Measurements from ENCODE around the gene DHX34. TPM values are rescaled to one million over a fixed set of nuclear protein-coding genes. Genes with fewer than 3 reads are reported as not detected.

DHX34 gene
- 23.3 to 36.4 TPM (median 32.4 TPM) in 5 replicates for total RNA-seq (2022; extraction: Qiagen RNA extraction; ENCODE audit: low read depth)

GRCh38 chr19:47348819-47349795 lies at the start of gene DHX34:
Gene DHX34 (plus strand): TSS chr19:47349315. CDS start chr19:47353031, 3,716 bp downstream.

DNA sequence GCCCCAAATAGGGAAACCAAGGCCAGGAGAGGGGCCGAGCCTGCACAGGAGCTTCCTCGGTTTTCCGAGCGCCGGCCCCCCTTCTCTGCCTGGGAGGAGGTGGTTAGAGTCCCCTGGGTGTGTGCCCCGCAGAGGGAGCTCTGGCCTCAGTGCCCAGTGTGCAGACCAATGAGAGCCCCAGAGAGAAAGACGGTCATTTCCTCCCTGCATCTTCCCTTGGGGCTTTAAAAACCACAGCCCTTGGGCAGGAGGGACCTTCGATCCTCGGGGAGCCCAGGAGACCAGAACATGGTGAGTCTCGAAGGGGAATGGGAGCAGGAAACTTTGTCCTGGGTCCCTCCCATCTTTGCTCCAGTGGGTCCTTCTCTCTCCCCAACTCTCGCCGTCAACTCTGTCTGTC lies 39.5 kb upstream of the DHX34 start, which contains the start of gene C5AR1:
C5AR1 (plus strand) TSS at position 254 of the 400 bp plus-strand sequence; CDS start at position 289, 35 bp downstream.

DNA sequence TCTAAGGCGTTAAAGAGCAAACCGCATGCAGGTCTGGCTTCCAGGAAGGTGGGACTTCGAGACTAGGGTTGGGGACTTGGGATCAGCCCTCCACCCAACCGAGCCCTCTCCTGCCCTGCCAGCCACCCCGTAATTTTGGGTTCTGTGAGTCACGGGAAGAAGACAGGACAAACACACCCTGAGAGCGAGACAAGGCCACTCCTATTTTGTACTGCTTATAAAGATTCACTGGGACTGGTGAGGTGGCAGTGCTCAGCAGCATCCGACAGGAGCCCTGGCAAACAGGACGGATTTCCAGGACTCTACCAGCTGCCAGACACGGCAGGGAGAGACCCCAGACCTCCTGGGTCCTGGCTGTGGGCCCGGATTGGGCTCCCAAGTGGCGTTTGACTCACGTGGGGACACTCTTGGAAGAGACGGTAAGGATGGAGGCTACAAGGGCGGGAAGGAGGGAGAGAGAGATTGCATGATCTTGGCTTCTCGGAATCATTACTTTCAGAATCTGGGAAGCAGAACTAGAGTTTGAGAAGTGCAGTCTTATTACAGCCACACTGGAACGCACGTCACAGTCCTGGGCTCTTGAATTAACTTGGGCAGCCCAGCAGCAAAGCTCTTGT lies 17.1 kb upstream of the DHX34 start, which contains the start of gene C5AR2:
C5AR2 (plus strand) TSS at position 245 of the 617 bp plus-strand sequence. CDS start 8,625 bp downstream, outside the sequence.

DNA sequence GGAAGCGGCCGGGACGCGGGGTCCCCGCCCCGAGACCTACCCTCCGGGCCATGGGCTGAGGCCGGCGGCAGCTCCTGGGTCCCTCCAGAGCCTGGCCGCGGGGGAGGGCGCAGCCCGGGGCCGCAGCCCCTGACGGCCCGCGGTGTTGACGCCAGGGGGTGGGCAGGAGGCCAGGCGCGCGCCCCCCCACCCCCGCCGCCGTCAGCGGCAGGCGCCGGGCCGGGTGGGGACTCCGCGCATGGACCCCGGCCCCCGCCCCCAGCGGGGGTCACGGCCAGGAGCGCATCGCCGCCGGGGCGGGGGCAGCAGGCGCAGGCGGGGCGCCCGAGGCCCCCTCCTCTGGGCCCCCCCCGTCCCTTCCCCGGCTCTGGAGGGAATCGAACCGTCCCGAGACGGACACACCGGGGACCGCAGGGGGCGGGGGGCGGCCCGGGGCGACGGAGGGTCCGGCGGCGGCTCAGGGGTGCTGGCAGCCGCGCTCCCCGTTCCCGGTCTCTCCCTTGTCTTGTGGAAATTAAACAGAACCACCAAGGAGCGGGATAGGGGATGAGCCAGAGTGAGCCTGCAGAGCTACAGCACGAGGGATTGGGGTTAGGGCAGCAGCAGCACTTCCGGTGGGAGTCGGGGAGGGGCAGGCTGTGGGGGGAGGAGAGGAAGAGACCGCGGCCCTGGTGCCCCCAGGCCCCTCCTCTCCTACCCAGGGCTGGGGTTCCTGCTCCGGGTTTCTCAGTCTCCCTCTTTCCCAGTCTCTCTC lies 70.1 kb downstream of the DHX34 start, which contains the start of gene MEIS3:
MEIS3 (minus strand) TSS at position 498 of the 754 bp plus-strand sequence; CDS start at position 52, 446 bp downstream.

Other genes with a start within 250 kb of the DHX34 start
- 20.4 to 25.9 TPM (median 22.4 TPM) in 5 replicates for gene ZC3H4, start 235.5 kb upstream of the DHX34 start, total RNA-seq (2022; extraction: Qiagen RNA extraction; ENCODE audit: low read depth)
- 206 to 234 TPM (median 212 TPM) in 5 replicates for gene SAE1, start 218.5 kb upstream of the DHX34 start, total RNA-seq (2022; extraction: Qiagen RNA extraction; ENCODE audit: low read depth)
- gene BBC3, start 118.1 kb upstream of the DHX34 start, total RNA-seq (2022; extraction: Qiagen RNA extraction; ENCODE audit: low read depth), result 21.9 to 31.1 TPM (median 28.0 TPM) in 5 replicates
- 21.6 to 27.2 TPM (median 23.0 TPM) in 5 replicates for gene CCDC9, start 92.8 kb upstream of the DHX34 start, total RNA-seq (2022; extraction: Qiagen RNA extraction; ENCODE audit: low read depth)
- gene INAFM1, start 74.4 kb upstream of the DHX34 start, total RNA-seq (2022; extraction: Qiagen RNA extraction; ENCODE audit: low read depth), result 4.4 to 10.3 TPM (median 8.8 TPM) in 5 replicates
- gene C5AR1, start 39.5 kb upstream of the DHX34 start, total RNA-seq (2022; extraction: Qiagen RNA extraction; ENCODE audit: low read depth), result 0.74 to 2.1 TPM (median 1.8 TPM) in 5 replicates
- gene C5AR2, start 17.1 kb upstream of the DHX34 start, total RNA-seq (2022; extraction: Qiagen RNA extraction; ENCODE audit: low read depth), result 0.44 to 1.1 TPM (median 0.87 TPM) in 5 replicates
- gene MEIS3, start 70.2 kb downstream of the DHX34 start, total RNA-seq (2022; extraction: Qiagen RNA extraction; ENCODE audit: low read depth), result 31.2 to 40.3 TPM (median 33.7 TPM) in 5 replicates
- gene SLC8A2, start 122.6 kb downstream of the DHX34 start, total RNA-seq (2022; extraction: Qiagen RNA extraction; ENCODE audit: low read depth), result 0.17 to 0.51 TPM (median 0.44 TPM) in 5 replicates
- 16.7 to 22.4 TPM (median 21.2 TPM) in 5 replicates for gene KPTN, start 134.9 kb downstream of the DHX34 start, total RNA-seq (2022; extraction: Qiagen RNA extraction; ENCODE audit: low read depth)
- 85.6 to 109 TPM (median 90.4 TPM) in 5 replicates for gene NAPA, start 165.7 kb downstream of the DHX34 start, total RNA-seq (2022; extraction: Qiagen RNA extraction; ENCODE audit: low read depth)
- gene ZNF541, start 223.8 kb downstream of the DHX34 start, total RNA-seq (2022; extraction: Qiagen RNA extraction; ENCODE audit: low read depth), result not detected in 5 replicates